Measurements from ENCODE around the gene ELN. TPM values are rescaled to one million over a fixed set of nuclear protein-coding genes. Genes with fewer than 3 reads are reported as not detected.

Gene ELN
- 0.12 to 0.16 TPM (median 0.14 TPM) in 4 of 5 replicates, not detected in the other for total RNA-seq (2022; extraction: Qiagen RNA extraction)

DNA sequence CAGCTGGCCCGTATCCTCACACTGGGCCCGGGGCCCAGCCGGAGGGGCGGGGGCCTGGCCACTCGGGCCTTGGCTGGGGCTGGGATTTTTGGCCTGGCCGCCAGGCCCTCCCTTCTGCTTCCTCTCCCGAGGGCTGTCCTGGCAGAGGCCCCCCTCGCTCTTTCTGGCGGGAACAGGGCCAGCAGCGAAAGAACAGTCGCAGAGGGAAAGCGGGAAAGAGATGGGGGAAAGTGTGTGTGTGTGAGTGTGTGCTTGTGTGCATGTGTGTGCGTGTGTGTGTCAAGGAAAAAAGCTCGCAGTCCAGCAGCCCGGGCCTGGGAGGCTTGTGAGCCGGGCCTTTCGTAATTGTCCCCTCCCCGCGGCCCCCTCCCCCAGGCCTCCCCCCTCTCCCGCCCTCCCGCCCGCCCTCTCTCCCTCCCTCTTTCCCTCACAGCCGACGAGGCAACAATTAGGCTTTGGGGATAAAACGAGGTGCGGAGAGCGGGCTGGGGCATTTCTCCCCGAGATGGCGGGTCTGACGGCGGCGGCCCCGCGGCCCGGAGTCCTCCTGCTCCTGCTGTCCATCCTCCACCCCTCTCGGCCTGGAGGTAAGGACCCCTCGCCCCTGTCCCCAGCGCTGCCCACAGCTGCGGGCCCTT is at the start of gene ELN:
Gene ELN (plus strand): TSS at position 491 of the 638 bp plus-strand sequence. CDS start 15 bp downstream, at position 506.

DNA sequence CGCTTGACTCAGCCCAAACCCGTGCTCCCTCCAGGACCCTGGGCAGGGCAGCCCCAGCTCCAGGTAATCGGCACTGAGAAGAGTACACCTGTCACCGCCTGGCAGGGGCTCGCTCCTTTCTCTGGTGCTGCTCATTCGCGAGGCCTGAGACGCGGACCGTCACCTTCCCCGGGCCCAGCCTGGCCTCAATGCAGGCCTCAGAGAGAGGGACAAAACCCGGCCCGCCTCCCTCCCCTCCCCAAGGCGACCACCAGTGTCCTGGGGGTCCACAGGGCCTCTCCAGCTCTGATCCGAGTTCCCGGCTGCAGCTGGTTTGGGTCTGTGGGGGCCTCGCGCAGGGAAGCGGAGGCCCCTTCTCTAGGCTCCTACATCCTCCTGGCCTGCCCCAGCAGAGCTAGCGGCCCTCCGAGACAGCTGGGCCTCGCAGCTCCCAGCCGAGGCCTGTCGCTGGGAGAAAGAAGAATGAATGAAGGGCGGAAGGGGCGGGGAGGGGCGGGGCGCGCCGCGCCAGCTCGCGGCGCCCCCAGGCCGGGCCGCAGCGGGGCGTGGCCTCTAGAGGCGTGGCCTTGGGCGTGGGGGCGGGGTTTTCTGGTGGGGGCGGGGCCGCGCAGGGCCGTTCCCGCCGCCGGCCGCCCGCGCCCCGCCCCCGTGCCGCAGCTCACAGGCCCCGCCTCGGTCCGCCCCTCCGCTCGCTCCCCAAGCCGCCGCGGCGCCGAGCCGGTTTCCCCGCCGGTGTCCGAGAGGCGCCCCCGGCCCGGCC is 55.3 kb downstream of the ELN start, which contains the start of gene LIMK1:
Gene LIMK1 (plus strand): TSS at position 688 of the 760 bp plus-strand sequence. CDS start 187 bp downstream, outside the sequence.

Other genes starting within 250 kb of the ELN start
- 3.4 to 5.2 TPM (median 4.5 TPM) in 5 replicates for gene CLDN4, start 197.2 kb upstream of the ELN start, total RNA-seq (2022; extraction: Qiagen RNA extraction)
- gene METTL27, start 185.7 kb upstream of the ELN start, total RNA-seq (2022; extraction: Qiagen RNA extraction), result 6.8 to 13.2 TPM (median 10.6 TPM) in 5 replicates
- 0.09 to 0.17 TPM (median 0.15 TPM) in 5 replicates for gene TMEM270, start 167.0 kb upstream of the ELN start, total RNA-seq (2022; extraction: Qiagen RNA extraction)
- gene LIMK1, start 55.6 kb downstream of the ELN start, total RNA-seq (2022; extraction: Qiagen RNA extraction), result 30.4 to 35.4 TPM (median 31.9 TPM) in 5 replicates
- 293 to 335 TPM (median 298 TPM) in 5 replicates for gene EIF4H, start 146.2 kb downstream of the ELN start, total RNA-seq (2022; extraction: Qiagen RNA extraction)
- gene LAT2, start 181.8 kb downstream of the ELN start, total RNA-seq (2022; extraction: Qiagen RNA extraction), result 0.77 to 1.5 TPM (median 0.88 TPM) in 5 replicates
- gene RFC2, start 226.2 kb downstream of the ELN start, total RNA-seq (2022; extraction: Qiagen RNA extraction), result 51.6 to 65.5 TPM (median 54.6 TPM) in 5 replicates